ENCODE measurements around the gene TPPP3.
"Not testable (repeated sequence)": the region's sequence is repeated elsewhere in the genome, so short reads cannot be mapped to it uniquely, and the experiment has no call there.

The TPPP3 gene

GRCh38 chr16:67426022-67426421, 32.7 kb upstream of the TPPP3 start:
- no peak for DNase-seq (ENCODE audit: low read depth in 2 of 2)

GRCh38 chr16:67425580-67425979, 32.3 kb upstream of the TPPP3 start:
- DNase-seq (ENCODE audit: low read depth in 2 of 2): no peak

GRCh38 chr16:67425061-67425460, 31.8 kb upstream of the TPPP3 start:
- no peak for DNase-seq (ENCODE audit: low read depth in 2 of 2)

GRCh38 chr16:67424261-67424615, 30.9 kb upstream of the TPPP3 start:
- DNase-seq (ENCODE audit: low read depth in 2 of 2): no peak

GRCh38 chr16:67423611-67424260, 30.4 kb upstream of the TPPP3 start:
- DNase-seq (ENCODE audit: low read depth in 2 of 2): no peak

- no peak for DNase-seq (ENCODE audit: low read depth in 2 of 2)
These were observed 29.7 kb upstream of the TPPP3 start for GRCh38 chr16:67423015-67423414.

GRCh38 chr16:67421030-67421429, 27.7 kb upstream of the TPPP3 start:
- DNase-seq (ENCODE audit: low read depth in 2 of 2): no peak

- DNase-seq (ENCODE audit: low read depth in 2 of 2): no peak
These were observed 26.6 kb upstream of the TPPP3 start for GRCh38 chr16:67419931-67420330.

GRCh38 chr16:67419502-67419901, 26.2 kb upstream of the TPPP3 start:
- no peak for DNase-seq (ENCODE audit: low read depth in 2 of 2)

- no peak for DNase-seq (ENCODE audit: low read depth in 2 of 2)
These were observed 24.2 kb upstream of the TPPP3 start for GRCh38 chr16:67417333-67418061.

- DNase-seq (ENCODE audit: low read depth in 2 of 2): peak in 1 of 2 donors; percentile 41
These were observed 22.8 kb upstream of the TPPP3 start, which contains the start of gene ZDHHC1 for GRCh38 chr16:67415872-67416793. Gene ZDHHC1 (minus strand): TSS chr16:67416477. CDS start chr16:67407775, 8,702 bp downstream.

GRCh38 chr16:67415421-67415820, 22.1 kb upstream of the TPPP3 start:
- DNase-seq (ENCODE audit: low read depth in 2 of 2): not testable (repeated sequence)

- no peak for DNase-seq (ENCODE audit: low read depth in 2 of 2)
These were observed 20.9 kb upstream of the TPPP3 start for GRCh38 chr16:67413978-67414911.

- DNase-seq (ENCODE audit: low read depth in 2 of 2): no peak
These were observed 19.0 kb upstream of the TPPP3 start for GRCh38 chr16:67412294-67412693.

- DNase-seq (ENCODE audit: low read depth in 2 of 2): no peak
These were observed 18.0 kb upstream of the TPPP3 start for GRCh38 chr16:67411339-67411738.

- DNase-seq (ENCODE audit: low read depth in 2 of 2): no peak
These were observed 16.3 kb upstream of the TPPP3 start for GRCh38 chr16:67409631-67410030.

GRCh38 chr16:67407788-67408452, 14.6 kb upstream of the TPPP3 start:
- no peak for DNase-seq (ENCODE audit: low read depth in 2 of 2)

- no peak for DNase-seq (ENCODE audit: low read depth in 2 of 2)
These were observed 14.0 kb upstream of the TPPP3 start for GRCh38 chr16:67407176-67407787.

- DNase-seq (ENCODE audit: low read depth in 2 of 2): no peak
These were observed 13.0 kb upstream of the TPPP3 start for GRCh38 chr16:67406111-67406971.
